GM12865 (cell line): ENCODE results near the gene SCNN1B.
"Not testable (repeated sequence)": the region's sequence is repeated elsewhere in the genome, so short reads cannot be mapped to it uniquely, and the experiment has no call there.

Source experiments
- DNase-seq: peaks from one replicate; pipeline ENCODE4 v3.0.0; 2010; ENCODE audit warnings: low read depth
- H3K4me3 ChIP-seq: 2 replicates; pipeline ENCODE4 v1.5.1; 2011; ENCODE audit warnings: mild to moderate bottlenecking, low read depth, low read length, control low read depth
- CTCF ChIP-seq: IDR thresholded peaks from 2 replicates; pipeline ENCODE4 v1.5.1; 2011; ENCODE audit warnings: low read length, control low read depth, low read depth, inconsistent platforms; ENCODE audit not compliant: insufficient read depth; ENCODE audit errors: missing control alignments

Gene SCNN1B, protein sequence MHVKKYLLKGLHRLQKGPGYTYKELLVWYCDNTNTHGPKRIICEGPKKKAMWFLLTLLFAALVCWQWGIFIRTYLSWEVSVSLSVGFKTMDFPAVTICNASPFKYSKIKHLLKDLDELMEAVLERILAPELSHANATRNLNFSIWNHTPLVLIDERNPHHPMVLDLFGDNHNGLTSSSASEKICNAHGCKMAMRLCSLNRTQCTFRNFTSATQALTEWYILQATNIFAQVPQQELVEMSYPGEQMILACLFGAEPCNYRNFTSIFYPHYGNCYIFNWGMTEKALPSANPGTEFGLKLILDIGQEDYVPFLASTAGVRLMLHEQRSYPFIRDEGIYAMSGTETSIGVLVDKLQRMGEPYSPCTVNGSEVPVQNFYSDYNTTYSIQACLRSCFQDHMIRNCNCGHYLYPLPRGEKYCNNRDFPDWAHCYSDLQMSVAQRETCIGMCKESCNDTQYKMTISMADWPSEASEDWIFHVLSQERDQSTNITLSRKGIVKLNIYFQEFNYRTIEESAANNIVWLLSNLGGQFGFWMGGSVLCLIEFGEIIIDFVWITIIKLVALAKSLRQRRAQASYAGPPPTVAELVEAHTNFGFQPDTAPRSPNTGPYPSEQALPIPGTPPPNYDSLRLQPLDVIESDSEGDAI

DNA sequence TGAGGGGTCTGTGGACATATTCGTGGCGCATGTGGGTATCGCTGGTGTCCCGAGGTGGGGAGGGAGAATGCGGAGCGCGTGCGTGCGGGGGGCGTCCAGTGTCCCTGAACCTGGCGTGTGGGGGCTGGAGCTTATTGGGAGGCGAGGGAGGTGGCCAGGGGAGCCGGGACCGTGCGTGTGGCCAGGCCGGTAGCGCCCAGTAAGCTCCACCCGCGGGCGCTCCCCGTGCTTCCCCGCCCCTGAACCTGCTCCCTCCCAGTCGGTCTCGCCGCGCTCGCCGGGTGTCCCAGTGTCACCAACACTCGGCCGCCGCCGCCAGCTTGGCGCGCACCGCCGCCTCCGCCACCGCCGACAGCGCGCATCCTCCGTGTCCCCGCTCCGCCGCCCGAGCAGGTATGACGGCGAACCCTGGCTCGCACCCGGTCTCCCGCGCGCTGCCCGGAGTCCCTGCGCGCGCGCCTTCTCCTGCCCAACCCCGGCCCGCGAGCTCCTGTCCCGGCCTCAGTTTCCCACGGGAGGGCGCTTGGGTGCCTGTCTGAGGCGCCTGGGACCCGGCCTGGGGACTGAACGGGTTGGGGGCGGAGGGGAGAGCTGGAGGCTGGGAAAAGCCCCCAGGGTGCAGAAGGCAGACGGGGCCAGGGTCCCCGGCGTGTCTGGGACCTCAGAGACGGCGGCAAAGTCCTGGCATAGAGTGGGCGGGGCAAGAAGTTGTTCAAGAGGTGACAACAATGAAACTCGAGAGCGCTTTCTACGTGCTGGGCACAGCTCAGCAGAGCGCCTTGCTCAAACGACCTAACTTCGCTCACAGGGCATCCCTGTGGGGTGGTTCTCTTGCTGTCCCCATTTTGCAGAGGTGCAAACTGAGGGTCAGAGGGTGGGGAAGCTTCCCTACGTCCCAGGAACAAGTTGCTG, at the start of gene SCNN1B:
Gene SCNN1B, plus strand, starts transcription at position 258 of the 912 bp plus-strand sequence. CDS start 46,298 bp downstream, outside the sequence.
- peak; percentile 31 for DNase-seq
- no peak for TF ChIP-seq CTCF
- H3K4me3 ChIP-seq = peak within 1 kb of the TSS; percentile 49

GRCh38 chr16:23252310-23252709, 49.8 kb upstream of the SCNN1B start:
- H3K4me3 ChIP-seq = no peak overlapping the region
- no peak for TF ChIP-seq CTCF
- no peak for DNase-seq

DNA sequence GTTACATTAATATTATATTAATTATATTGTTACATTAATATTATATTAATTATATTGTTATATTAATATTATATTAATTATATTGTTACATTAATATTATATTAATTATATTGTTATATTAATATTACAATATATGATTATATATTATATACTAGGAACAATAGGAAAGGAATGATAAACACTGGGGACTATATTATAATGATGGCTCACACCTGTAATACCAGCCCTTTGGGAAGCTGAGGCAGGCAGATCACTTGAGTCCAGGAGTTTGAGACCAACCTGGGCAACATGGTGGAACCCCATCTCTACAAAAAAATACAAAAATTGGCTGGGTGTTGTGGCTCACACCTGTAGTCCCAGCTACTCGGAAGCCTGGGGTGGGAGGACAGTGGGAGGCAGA, 48.5 kb upstream of the SCNN1B start:
- H3K4me3 ChIP-seq, DNase-seq: not testable (repeated sequence)

DNA sequence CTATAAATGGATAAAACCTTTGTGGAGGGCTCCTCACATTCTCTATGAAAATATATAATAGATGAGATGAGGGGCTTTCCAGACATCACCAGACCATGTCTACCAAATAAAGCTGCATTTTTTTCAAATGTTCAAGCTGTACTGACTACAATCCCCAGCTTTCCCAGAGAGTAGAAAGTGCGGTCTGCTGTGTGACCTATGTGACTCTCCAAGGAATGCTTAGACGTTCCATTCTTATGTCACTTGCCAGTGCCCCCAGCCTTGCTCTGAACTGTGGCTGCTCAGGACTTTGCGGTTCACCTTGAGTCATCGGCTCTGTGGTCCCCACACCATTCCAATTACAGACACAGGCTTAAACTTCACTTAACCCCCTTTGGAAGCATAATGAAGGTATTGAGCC, 47.8 kb upstream of the SCNN1B start:
- DNase-seq = no peak
- H3K4me3 ChIP-seq = no peak overlapping the region
- no peak for TF ChIP-seq CTCF

- no peak overlapping the region for H3K4me3 ChIP-seq
- DNase-seq = no peak
- TF ChIP-seq CTCF = no peak
These were observed 47.1 kb upstream of the SCNN1B start for GRCh38 chr16:23255000-23255399.

DNA sequence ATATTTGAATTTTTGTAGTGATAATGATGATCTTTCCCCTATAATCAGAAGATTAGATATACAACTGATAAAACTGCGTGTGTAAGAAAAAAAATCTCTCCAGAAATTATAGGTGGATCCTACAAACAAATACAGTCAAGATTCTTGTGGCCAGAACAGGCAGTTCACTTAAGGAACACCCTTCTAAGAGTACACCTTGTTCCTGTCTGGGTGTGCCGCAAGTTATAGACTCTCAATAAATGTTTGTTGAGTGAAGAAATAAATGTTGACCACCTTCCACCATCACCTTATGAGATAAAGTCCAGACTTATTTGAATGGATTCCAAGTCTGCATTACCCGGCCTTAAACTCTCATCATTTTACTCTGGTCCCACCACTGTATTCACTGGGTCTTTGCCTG, 45.7 kb upstream of the SCNN1B start:
- H3K4me3 ChIP-seq = no peak overlapping the region
- TF ChIP-seq CTCF = no peak
- DNase-seq = no peak

DNA sequence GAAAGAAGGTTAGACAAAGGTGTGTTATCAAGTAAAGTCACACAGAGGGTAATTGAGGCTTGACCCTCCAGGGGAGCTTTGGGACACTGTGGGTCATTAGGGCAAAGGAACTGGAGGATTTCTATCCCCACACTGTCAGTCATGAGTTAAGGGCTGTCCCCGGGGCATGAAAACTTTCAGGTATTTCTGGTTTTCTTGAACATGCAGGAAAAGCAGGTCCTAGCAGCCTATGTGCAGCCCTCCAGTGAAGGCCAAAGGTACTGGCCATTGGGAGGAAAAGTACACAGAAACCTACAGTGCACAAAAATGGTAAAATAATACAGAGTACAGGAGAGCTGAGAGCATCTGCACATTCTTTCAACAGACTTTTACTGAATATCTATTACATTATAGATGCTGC, 44.4 kb upstream of the SCNN1B start:
- no peak for DNase-seq
- TF ChIP-seq CTCF = no peak
- H3K4me3 ChIP-seq = no peak overlapping the region
